Kidney (tissue), 14 donors: ENCODE data around the gene DRGX. TPM values are rescaled to one million over a fixed set of nuclear protein-coding genes. Genes with fewer than 3 reads are reported as not detected.

Source experiments
- DNase-seq, 5 donors: peaks; one replicate each; pipeline ENCODE4 v3.0.0-alpha.2; 2013 to 2020
- FAIRE-seq: peaks from 2 replicates; lab custom pipeline; 2012; peaks lifted over from hg19 to GRCh38; lab: Jason Lieb, UNC
- H3K27ac ChIP-seq, 2 donors: one replicate each; pipeline ENCODE4 v1.7.0; 2013; ENCODE audit warnings: low read depth in 2 of 2, low read length in 2 of 2, inconsistent platforms in 1 of 2
- H3K27me3 ChIP-seq: one replicate; pipeline ENCODE4 v1.7.1; 2013; ENCODE audit warnings: low read length, inconsistent platforms; ENCODE audit not compliant: control insufficient read depth, insufficient read depth
- H3K36me3 ChIP-seq, 3 donors: one replicate each; pipeline versions ENCODE4 v1.7.0 to v1.7.1; 2013; ENCODE audit warnings: low read length in 3 of 3, control low read depth in 1 of 3, inconsistent platforms in 1 of 3; ENCODE audit not compliant: insufficient read depth in 3 of 3, control insufficient read depth in 2 of 3
- H3K4me1 ChIP-seq, 3 donors: one replicate each; pipeline versions ENCODE4 v1.7.0 to v1.7.1; 2013; ENCODE audit warnings: low read length in 3 of 3, inconsistent platforms in 1 of 3, low read depth in 1 of 3; ENCODE audit not compliant: control insufficient read depth in 2 of 3, insufficient read depth in 2 of 3
- H3K4me3 ChIP-seq, 3 donors: one replicate each; pipeline versions ENCODE4 v1.7.0 to v1.8.1; 2013; ENCODE audit warnings: low read length in 3 of 3, control low read depth in 1 of 3, inconsistent platforms in 1 of 3
- H3K9ac ChIP-seq, 3 donors: one replicate each; pipeline versions ENCODE4 v1.7.0 to v1.7.1; 2013; ENCODE audit warnings: low read length in 3 of 3, control low read depth in 1 of 3, inconsistent platforms in 1 of 3
- H3K9me3 ChIP-seq, 3 donors: one replicate each; pipeline versions ENCODE4 v1.7.0 to v1.7.1; 2013; ENCODE audit warnings: low read length in 3 of 3, control low read depth in 1 of 3, inconsistent platforms in 1 of 3; ENCODE audit not compliant: control insufficient read depth in 2 of 3, insufficient read depth in 1 of 3
- CTCF ChIP-seq: IDR thresholded peaks from 3 replicates; pipeline ENCODE4 v1.5.1; 2012; ENCODE audit warnings: mild to moderate bottlenecking, moderate library complexity, borderline replicate concordance; ENCODE audit not compliant: insufficient read depth; ENCODE audit errors: extremely low read depth
- intact Hi-C: fragments of 100-400 bp; cut with DNase I; formaldehyde crosslinking; loops from one replicate; pipeline ENCODE4 v1.11.1; 2022
- polyA plus RNA-seq: library from polyadenylated mRNA; stranded (reverse); fragments of 350-450 nt; fragmentation: Illumina TruSeq; extraction: RNeasy Lipid Tissue Mini Kit (QIAGEN cat#74804); gene quantifications from one replicate; pipeline ENCODE4 v1.2.3, GENCODE V29; 2014; ENCODE audit warnings: low read depth, low replicate concordance; ENCODE audit not compliant: insufficient read depth
- total RNA-seq: library from RNA; stranded (reverse); fragmentation: NEBNext Ultra II Directional; extraction: Animal tissue kit (Norgen Biotek cat#: 25700); gene quantifications from one replicate; pipeline ENCODE4 v1.2.1, GENCODE V29; 2021
- donor health status: control.
- donor health status: control.
- donor health status: control.
- donor health status: control.
- donor health status: control.
- donor health status: DM: yes; HTN: yes; CAD: no.
- donor health status: Normal renal cell carcinoma (clear cell type).

The DRGX gene
- total and polyA plus RNA-seq, 2 donors from 2014 or later, result not detected

- Histone ChIP-seq H3K9ac (no peak overlapping the region), H3K9me3 (no peaks in the 10 kb centered on the region), H3K4me3 (no peak overlapping the region), H3K27me3 (peaks cover 46% of the 10 kb centered on the region), H3K4me1 (peaks cover 0 to 2% (median 0%) of the 10 kb centered on the region in 3 donors), H3K36me3 (no peaks in the 10 kb centered on the region), H3K27ac (no peak overlapping the region)
- no peak for TF ChIP-seq CTCF
- intact Hi-C loops, result no loop called here
- DNase-seq, result peak in 1 of 5 donors; percentile 8
- FAIRE-seq, result no peak
These were observed 2.1 kb downstream of the DRGX start for GRCh38 chr10:49393757-49394156.

DNA sequence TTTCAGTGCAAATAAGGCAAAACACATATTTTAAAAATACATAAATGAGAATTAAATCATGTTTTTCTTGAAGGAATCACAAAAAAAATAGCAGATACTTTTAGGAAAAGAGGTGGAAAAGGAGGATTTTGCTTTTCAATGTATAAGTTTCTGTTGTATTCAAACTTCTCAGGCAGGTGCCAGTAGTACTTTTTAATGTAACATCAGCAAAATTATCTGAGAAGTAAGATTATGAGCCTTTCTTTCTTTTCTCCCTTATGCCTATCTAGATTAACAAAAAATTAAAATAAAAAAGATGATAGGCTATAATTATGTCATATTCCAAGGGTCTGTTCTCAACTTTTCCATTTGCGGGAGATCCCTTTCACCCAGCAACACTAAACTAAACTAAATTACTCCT, 2.6 kb downstream of the DRGX start:
- intact Hi-C loops, result no loop called here
- Histone ChIP-seq H3K4me1 (no peaks in the 10 kb centered on the region), H3K9me3 (no peaks in the 10 kb centered on the region), H3K9ac (no peak overlapping the region), H3K4me3 (no peak overlapping the region), H3K27ac (no peak overlapping the region), H3K36me3 (no peaks in the 10 kb centered on the region), H3K27me3 (peaks cover 42% of the 10 kb centered on the region)
- TF ChIP-seq CTCF, result no peak
- no peak for DNase-seq
- FAIRE-seq, result no peak

GRCh38 chr10:49389361-49389933, 6.4 kb downstream of the DRGX start:
- Histone ChIP-seq H3K4me3 (no peak overlapping the region), H3K36me3 (no peaks in the 10 kb centered on the region), H3K27me3 (peaks cover 20% of the 10 kb centered on the region), H3K9me3 (no peaks in the 10 kb centered on the region), H3K4me1 (no peaks in the 10 kb centered on the region), H3K9ac (no peak overlapping the region), H3K27ac (no peak overlapping the region)
- intact Hi-C loops, result no loop called here
- DNase-seq, result peak in 1 of 5 donors; percentile 5
- no peak for FAIRE-seq
- TF ChIP-seq CTCF, result no peak

DNA sequence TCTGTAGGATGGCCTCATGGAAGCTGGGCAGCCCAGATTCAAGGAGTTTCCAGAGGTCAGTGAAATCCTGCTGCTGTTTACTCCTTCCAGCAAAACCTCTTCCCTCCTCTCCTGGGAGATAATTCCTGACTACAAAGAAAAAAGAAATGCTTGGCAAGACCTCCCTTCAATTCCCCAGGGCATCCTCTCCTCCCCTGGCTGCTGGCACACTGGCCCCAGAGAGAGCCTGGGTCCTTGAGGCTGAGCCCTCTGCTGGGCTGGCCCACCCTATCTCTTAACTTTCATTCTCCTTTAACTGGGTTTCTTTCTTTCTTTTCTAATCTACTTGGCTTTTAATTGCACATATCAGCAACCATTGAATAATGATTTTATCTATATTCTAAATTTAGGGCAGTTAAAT, 7.7 kb downstream of the DRGX start:
- FAIRE-seq (no peak), DNase-seq (peak in 1 of 5 donors; percentile 2)
- Histone ChIP-seq H3K4me1 (no peaks in the 10 kb centered on the region), H3K27ac (no peak overlapping the region), H3K9me3 (no peaks in the 10 kb centered on the region), H3K27me3 (peaks cover 7% of the 10 kb centered on the region), H3K36me3 (no peaks in the 10 kb centered on the region), H3K4me3 (no peak overlapping the region), H3K9ac (no peak overlapping the region)
- intact Hi-C loops, result no loop called here
- no peak for TF ChIP-seq CTCF
